Choroid plexus epithelial cell (primary cell): ENCODE results near the gene CRABP1.

Experiments
- DNase-seq: peaks from one replicate; pipeline ENCODE4 v3.0.0-alpha.2; 2010; ENCODE audit warnings: low read depth
- H3K4me3 ChIP-seq: 2 replicates; pipeline ENCODE4 v1.5.1; 2011; ENCODE audit warnings: low read depth, mild to moderate bottlenecking, control low read depth, low read length, moderate library complexity
- CTCF ChIP-seq: conservative IDR thresholded peaks from 2 replicates; pipeline ENCODE4 v1.5.1; 2011; ENCODE audit warnings: low read depth, mild to moderate bottlenecking, control low read depth, inconsistent platforms, low read length, moderate library complexity

CRABP1 gene

GRCh38 chr15:78340231-78341056 lies at the start of gene CRABP1:
CRABP1 (plus strand) TSS chr15:78340353; CDS start chr15:78340429, 76 bp downstream.
- no peak for TF ChIP-seq CTCF
- no peak within 1 kb of the TSS for H3K4me3 ChIP-seq
- DNase-seq = no peak

- no peak overlapping the region for H3K4me3 ChIP-seq
- no peak for TF ChIP-seq CTCF
- DNase-seq = no peak
Measured at GRCh38 chr15:78291052-78291451, 49.1 kb upstream of the CRABP1 start.

- no peak for TF ChIP-seq CTCF
- H3K4me3 ChIP-seq = no peak overlapping the region
- DNase-seq = no peak
Measured at GRCh38 chr15:78291698-78292097, 48.5 kb upstream of the CRABP1 start.

GRCh38 chr15:78292219-78292618 lies 47.9 kb upstream of the CRABP1 start:
- no peak for TF ChIP-seq CTCF
- no peak for DNase-seq
- H3K4me3 ChIP-seq = no peak overlapping the region

- H3K4me3 ChIP-seq = peak within 1 kb of the TSS; percentile 81
- DNase-seq = peak; percentile 95
- no peak for TF ChIP-seq CTCF
Measured at GRCh38 chr15:78299101-78299930, 40.8 kb upstream of the CRABP1 start, which contains the start of gene SKIC8. SKIC8 (minus strand) TSS chr15:78299609; CDS start chr15:78295686, 3,923 bp downstream.

GRCh38 chr15:78301326-78301725 lies 38.8 kb upstream of the CRABP1 start:
- DNase-seq = peak; percentile 50
- no peak overlapping the region for H3K4me3 ChIP-seq
- TF ChIP-seq CTCF = no peak
